Left renal pelvis (tissue), 4 donors: ENCODE results near the gene USF3. TPM values are rescaled to one million over a fixed set of nuclear protein-coding genes. Genes with fewer than 3 reads are reported as not detected.
A peak's percentile ranks its signal among the peaks of the same experiment; 100 is the strongest.

Experiments
- DNase-seq, 4 donors: peaks; one replicate each; pipeline ENCODE4 v3.0.0-alpha.2; 2013; ENCODE audit warnings: low read depth in 4 of 4, low spot score in 3 of 4
- polyA plus RNA-seq, 4 donors: library from polyadenylated mRNA; unstranded; fragments of 120-200 nt; gene quantifications; one replicate each; pipeline ENCODE4 v1.2.1, GENCODE V29; 2013; ENCODE audit not compliant: insufficient read length in 4 of 4

Gene USF3, protein sequence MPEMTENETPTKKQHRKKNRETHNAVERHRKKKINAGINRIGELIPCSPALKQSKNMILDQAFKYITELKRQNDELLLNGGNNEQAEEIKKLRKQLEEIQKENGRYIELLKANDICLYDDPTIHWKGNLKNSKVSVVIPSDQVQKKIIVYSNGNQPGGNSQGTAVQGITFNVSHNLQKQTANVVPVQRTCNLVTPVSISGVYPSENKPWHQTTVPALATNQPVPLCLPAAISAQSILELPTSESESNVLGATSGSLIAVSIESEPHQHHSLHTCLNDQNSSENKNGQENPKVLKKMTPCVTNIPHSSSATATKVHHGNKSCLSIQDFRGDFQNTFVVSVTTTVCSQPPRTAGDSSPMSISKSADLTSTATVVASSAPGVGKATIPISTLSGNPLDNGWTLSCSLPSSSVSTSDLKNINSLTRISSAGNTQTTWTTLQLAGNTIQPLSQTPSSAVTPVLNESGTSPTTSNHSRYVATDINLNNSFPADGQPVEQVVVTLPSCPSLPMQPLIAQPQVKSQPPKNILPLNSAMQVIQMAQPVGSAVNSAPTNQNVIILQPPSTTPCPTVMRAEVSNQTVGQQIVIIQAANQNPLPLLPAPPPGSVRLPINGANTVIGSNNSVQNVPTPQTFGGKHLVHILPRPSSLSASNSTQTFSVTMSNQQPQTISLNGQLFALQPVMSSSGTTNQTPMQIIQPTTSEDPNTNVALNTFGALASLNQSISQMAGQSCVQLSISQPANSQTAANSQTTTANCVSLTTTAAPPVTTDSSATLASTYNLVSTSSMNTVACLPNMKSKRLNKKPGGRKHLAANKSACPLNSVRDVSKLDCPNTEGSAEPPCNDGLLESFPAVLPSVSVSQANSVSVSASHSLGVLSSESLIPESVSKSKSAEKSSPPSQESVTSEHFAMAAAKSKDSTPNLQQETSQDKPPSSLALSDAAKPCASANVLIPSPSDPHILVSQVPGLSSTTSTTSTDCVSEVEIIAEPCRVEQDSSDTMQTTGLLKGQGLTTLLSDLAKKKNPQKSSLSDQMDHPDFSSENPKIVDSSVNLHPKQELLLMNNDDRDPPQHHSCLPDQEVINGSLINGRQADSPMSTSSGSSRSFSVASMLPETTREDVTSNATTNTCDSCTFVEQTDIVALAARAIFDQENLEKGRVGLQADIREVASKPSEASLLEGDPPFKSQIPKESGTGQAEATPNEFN (N-terminal part only)
- 10 to 100 TPM; 12.1 to 21.2 (median 20.4) TPM for polyA plus RNA-seq

GRCh38 chr3:113695786-113696645 lies at the start of gene USF3:
Gene USF3 (minus strand): TSS chr3:113696642. CDS start chr3:113674878, 21,764 bp downstream.
- DNase-seq: peak; percentile 32 to 59 (median 44)

DNA sequence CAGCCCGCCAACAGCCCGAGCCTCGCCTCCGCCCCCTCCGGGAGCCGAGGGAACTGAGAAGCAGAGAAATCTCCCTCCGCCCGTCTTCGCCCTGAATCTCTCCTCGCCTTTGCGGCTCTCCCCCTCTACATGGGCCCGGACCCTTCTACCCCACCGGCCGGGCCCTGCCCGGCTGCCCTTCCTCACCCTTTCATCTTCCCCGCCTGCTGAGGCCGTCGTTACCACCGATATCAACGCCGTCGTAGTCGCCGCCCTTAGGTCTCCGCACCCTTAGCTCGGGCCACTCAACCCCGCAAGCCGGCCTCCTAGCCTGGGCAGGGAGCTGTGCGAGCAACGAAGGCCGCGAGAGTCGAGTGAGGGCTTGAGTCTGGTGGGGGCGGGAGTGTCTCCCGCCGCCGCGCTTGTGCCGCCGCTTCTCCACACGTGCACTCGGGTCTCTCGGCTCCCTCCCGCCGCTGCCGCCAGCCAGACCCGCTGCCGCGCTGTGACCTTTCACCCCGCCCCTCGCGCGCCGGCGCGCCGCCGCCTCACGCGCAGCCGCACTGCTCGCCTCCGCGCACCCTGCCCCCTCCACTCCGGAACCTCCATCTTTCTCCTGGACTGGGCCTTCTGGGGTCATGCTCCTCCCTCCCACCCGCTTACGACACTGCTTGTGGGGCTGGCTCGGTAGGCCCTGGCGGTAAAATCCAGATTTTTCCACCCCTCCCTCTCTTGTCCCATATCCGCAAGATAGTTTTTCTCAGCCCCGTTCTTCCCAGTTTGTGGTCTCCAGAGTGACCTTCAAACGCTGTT lies 49.5 kb upstream of the USF3 start, which contains the start of gene NAA50:
Gene NAA50 (minus strand): TSS at position 494 of the 792 bp plus-strand sequence. CDS start 300 bp downstream, at position 194.
- peak; percentile 85 to 90 (median 88) for DNase-seq

DNA sequence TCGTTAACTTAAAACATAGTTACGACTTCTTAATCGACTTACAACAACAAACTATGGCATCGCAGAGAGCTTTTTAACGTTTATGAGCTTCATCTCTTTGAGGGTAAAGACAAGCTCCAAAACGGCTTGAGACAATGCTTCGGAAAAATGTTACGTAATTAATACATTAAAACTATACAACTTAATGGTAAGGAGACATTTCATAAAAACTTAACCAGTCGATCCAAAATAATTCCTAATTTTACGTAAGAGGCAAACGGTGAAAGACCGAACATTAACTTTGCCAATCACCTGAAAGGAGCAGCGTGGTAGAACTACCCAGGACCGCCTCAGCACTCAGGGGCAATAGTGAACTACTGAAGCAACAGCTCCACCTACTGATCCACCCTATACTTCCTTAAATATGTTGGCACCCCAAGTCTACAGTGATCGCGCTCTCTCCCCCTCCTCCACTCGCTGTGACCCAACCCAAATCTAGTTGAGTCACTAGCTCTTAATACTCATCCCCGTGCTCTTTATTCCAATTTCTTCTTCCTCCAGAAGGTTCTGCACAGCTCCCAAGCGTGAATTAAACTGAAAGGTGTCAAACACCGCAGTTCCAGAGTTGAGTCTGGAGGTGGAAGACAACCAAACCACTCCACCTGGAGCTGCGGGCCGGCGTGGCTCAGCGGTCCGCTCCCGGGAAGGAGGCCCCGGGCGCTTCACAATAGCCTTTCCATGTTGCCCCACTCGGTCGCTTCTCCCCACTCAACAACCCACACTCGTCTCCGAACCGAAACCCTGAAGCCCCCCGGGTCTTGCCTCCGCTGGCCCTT lies 48.7 kb upstream of the USF3 start:
- DNase-seq: peak; percentile 74 to 83 (median 79)

- DNase-seq: no peak
These were observed 46.7 kb upstream of the USF3 start for GRCh38 chr3:113743006-113743630.

GRCh38 chr3:113741620-113742019 lies 45.2 kb upstream of the USF3 start:
- no peak for DNase-seq

- no peak for DNase-seq
These were observed 44.6 kb upstream of the USF3 start for GRCh38 chr3:113741086-113741485.

DNA sequence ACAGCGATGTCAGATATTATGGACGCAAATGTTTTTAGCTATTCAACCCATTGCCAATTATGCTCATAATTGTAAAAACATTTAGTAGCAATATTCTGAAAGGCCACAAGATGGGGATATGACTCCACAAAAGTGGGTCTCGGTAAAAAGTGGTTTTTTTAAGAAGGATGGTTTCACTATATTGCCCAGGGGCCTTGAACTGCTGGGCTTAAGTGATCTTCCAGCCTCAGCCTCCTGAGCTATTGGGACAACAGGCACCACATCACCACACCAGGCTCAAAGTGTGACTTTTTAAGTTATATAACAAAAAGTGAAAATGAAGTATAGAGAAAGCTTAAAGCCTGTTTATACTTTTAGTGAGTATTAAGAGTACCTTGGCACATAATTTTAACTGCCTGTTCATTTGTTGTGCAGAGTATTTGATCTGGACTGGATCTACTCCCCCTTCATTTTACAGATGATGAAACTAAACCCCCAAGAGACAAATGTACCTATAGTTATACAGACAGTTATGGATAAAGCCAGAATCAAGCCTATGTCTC lies 40.2 kb upstream of the USF3 start:
- DNase-seq: peak in 3 of 4 donors; percentile 36 to 39 (median 37)

DNA sequence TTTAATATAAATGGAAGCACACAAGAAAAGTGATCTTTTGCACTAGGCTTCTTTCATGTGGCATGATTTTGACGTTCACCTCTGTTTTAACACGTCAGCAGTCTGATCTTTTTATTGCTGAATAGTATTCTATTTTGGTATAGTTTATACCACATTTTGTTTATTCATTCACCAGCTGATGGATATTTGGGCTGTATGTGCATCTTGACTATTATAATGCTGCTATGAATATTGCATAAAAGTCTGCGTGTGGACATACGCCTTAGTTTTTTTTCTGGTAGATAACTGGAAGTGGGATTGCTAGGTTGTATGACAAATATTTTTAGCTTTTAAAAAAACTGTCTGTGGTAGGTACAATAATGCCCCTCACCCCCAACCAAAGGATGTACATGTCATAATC lies 35.3 kb upstream of the USF3 start:
- no peak for DNase-seq

DNA sequence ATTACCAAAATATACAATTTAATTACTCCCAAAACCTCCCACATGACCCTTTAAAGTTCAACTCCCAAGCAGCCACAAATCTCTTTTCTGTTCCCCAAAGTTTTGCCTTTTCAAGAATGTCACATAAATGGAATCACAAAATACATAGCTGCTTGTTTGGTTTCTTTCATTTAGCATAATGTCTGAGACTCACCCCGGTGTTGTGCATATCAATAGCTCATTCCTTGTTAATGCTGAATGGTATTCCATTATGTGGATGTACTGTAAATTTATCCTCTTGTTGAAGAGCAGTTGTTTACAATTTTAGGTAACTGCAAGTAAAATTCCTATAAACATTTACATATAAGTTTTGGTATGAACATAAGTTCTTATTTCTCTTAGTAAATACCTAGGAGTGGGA lies 34.1 kb upstream of the USF3 start:
- no peak for DNase-seq

- no peak for DNase-seq
These were observed 32.2 kb upstream of the USF3 start for GRCh38 chr3:113728661-113729060.

GRCh38 chr3:113721636-113722035 lies 25.2 kb upstream of the USF3 start:
- no peak for DNase-seq

DNA sequence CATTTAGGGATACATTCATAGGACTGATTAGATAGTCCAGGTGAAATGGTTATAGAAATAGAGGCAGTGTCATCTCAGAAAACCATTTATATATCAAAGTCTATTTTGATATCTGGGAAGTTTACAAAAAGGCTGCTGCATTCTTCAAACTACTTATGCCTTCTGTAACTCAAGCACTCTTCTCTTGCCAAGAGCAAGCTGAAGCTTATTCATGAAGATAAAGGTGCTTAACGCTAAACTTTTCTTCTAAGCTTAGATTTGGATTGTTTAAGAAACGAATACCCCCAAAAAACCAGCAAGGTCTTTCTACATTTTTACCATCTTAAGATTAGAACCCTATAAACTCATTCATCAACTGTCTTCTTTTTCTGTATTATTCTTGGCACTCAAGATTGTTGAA lies 23.3 kb upstream of the USF3 start:
- DNase-seq: no peak

- DNase-seq: no peak
These were observed 22.9 kb upstream of the USF3 start for GRCh38 chr3:113719294-113719693.

DNA sequence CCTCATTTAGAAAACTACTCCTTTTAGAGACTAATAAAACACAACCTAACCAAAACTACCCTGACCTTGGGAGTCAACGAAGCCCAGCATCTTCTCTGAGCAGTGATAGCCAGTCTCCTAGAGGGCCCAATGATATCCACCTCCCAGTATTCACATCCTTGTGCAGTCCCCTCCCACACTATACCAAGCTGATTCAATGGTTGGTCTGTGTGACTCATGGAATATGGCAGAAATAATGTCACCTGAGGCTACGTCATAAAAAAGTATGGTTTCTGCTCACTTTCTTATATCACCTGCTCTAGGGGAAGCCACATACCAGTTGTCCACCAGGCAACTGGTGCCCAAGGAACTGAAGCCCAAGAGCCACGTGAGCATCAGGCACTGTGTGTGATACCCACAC lies 21.4 kb upstream of the USF3 start:
- DNase-seq: no peak

- DNase-seq: no peak
These were observed 20.9 kb upstream of the USF3 start for GRCh38 chr3:113717308-113717707.

GRCh38 chr3:113714702-113715101 lies 18.3 kb upstream of the USF3 start:
- no peak for DNase-seq

DNA sequence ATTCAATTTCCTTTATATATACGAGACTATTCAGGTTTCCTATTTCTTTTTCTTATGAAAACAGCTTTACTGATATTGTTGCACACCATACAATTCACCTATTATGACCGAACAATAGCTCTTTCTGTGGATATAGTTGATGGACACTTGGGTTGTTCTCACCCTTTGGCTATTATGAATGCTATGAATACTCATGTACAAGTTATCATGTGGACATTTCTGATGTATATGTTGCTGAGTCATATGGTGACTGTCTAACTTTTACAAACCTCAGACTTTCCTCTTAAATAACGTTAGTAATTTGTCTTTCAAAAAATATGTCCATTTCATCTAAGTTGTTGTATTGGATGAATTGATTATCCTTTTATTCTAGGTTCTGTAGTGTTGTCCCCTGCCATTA lies 15.7 kb upstream of the USF3 start:
- no peak for DNase-seq
